Gastrocnemius medialis (tissue), 4 donors: ENCODE results near the gene SDS. TPM values are rescaled to one million over a fixed set of nuclear protein-coding genes. Genes with fewer than 3 reads are reported as not detected.

Experiments used
- ATAC-seq, 2 donors: fragments of 150-250 bp; one replicate each; pipeline ENCODE4 v1.9.1; 2016
- DNase-seq, 2 donors: peaks; one replicate each; pipeline ENCODE4 v3.0.0-alpha.2; 2019
- H3K27ac ChIP-seq, 4 donors: fragments of 200-600 bp; sonication (generic); 1 replicate in 1 of 4; 2 replicates in 3 of 4; pipeline ENCODE4 v1.5.1; 2016 to 2018; ENCODE audit warnings: mild to moderate bottlenecking in 2 of 4, moderate library complexity in 1 of 4
- H3K27me3 ChIP-seq, 3 donors: fragments of 200-600 bp; sonication (generic) in 2 of 3; 1 replicate in 1 of 3; 2 replicates in 2 of 3; pipeline versions ENCODE4 v1.5.1 to v1.6.0; 2016 to 2019; ENCODE audit warnings: mild to moderate bottlenecking in 1 of 3, moderate library complexity in 1 of 3
- H3K36me3 ChIP-seq, 2 donors: fragments of 200-600 bp; sonication (generic) in 1 of 2; one replicate each; pipeline ENCODE4 v1.5.1; 2017 to 2018
- H3K4me1 ChIP-seq, 2 donors: fragments of 200-600 bp; sonication (generic) in 1 of 2; one replicate each; pipeline ENCODE4 v1.5.1; 2016 to 2017; ENCODE audit warnings: mild to moderate bottlenecking in 2 of 2
- H3K4me3 ChIP-seq, 4 donors: fragments of 200-600 bp; sonication (generic) in 3 of 4; 1 replicate in 1 of 4; 2 replicates in 3 of 4; pipeline ENCODE4 v1.5.1; 2016 to 2019; ENCODE audit warnings: mild to moderate bottlenecking in 2 of 4
- H3K9me3 ChIP-seq, 3 donors: fragments of 200-600 bp; sonication (generic) in 2 of 3; 1 replicate in 1 of 3; 2 replicates in 2 of 3; pipeline ENCODE4 v1.5.1; 2016 to 2019
- POLR2A ChIP-seq, 2 donors: fragments of 450-650 bp; IDR thresholded peaks; one replicate each; pipeline ENCODE4 v1.6.1; 2017; ENCODE audit warnings: antibody characterized with exemption in 2 of 2, mild to moderate bottlenecking in 2 of 2, moderate library complexity in 2 of 2
- in situ Hi-C, 4 donors: fragments of 200-750 bp; cut with MboI; loops; one replicate each; pipeline versions ENCODE4 v1.15.0 to v1.8.0; 2017; ENCODE audit warnings: low sequenced_read_pairs in 4 of 4
- intact Hi-C: fragments of 100-400 bp; cut with DNase I; formaldehyde crosslinking; loops from one replicate; pipeline ENCODE4 v1.15.1; 2023; ENCODE audit warnings: low total_unique reads
- total RNA-seq, 4 donors: library from RNA; depleted of rRNA; stranded (reverse); fragments of >200 nt; gene quantifications; one replicate each; pipeline versions ENCODE4 v1.1.0 to v1.2.3, GENCODE V29; 2016
- TF ChIP-seq, protein P1 (sequence below), 5 experiments: fragments of 450-650 bp in 3 of 5; fragments of 200-600 bp in 2 of 5; sonication (generic) in 2 of 5; IDR thresholded peaks in 4 of 5; conservative IDR thresholded peaks in 1 of 5; 1 replicate in 4 of 5; 2 replicates in 1 of 5; pipeline ENCODE4 v1.5.1; 2016 to 2019; ENCODE audit warnings: antibody characterized with exemption in 5 of 5, mild to moderate bottlenecking in 3 of 5, moderate library complexity in 3 of 5

SDS gene
- total RNA-seq, 4 donors from 2014 or later: 0.34 to 2.4 (median 0.86) TPM

DNA sequence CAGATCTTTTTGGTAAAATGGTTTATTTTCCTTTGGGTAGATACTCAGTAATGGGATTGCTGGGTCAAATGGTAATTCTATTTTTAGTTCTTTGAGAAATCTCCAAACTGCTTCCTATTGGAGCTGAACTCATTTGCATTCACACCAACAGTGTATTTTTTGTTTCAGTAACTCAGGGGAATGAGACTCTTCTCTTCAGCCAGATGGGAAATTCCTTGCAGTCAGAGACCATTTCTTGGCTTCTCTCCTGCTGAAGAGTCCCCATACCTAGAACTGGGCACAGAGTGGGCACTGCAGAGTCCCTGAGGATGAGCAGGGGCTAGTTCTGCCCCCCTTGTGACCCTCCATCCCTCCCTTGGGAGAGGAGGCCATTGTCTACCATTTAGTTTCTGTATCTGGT, 29.3 kb upstream of the SDS start:
- DNase-seq (no peak), ATAC-seq (no peak)
- Histone ChIP-seq H3K4me3 (no peak overlapping the region), H3K36me3 (no peaks in the 10 kb centered on the region), H3K9me3 (no peaks in the 10 kb centered on the region), H3K4me1 (no peaks in the 10 kb centered on the region), H3K27me3 (no peaks in the 10 kb centered on the region), H3K27ac (no peak overlapping the region)
- TF ChIP-seq, protein P1, sequence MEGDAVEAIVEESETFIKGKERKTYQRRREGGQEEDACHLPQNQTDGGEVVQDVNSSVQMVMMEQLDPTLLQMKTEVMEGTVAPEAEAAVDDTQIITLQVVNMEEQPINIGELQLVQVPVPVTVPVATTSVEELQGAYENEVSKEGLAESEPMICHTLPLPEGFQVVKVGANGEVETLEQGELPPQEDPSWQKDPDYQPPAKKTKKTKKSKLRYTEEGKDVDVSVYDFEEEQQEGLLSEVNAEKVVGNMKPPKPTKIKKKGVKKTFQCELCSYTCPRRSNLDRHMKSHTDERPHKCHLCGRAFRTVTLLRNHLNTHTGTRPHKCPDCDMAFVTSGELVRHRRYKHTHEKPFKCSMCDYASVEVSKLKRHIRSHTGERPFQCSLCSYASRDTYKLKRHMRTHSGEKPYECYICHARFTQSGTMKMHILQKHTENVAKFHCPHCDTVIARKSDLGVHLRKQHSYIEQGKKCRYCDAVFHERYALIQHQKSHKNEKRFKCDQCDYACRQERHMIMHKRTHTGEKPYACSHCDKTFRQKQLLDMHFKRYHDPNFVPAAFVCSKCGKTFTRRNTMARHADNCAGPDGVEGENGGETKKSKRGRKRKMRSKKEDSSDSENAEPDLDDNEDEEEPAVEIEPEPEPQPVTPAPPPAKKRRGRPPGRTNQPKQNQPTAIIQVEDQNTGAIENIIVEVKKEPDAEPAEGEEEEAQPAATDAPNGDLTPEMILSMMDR (IDR thresholded peaks at IDR 0.05 in 4 of 5, conservative IDR thresholded peaks at IDR 0.05 in 1 of 5): no peak
- no peak for TF ChIP-seq POLR2A (IDR thresholded peaks at IDR 0.05)
- in situ Hi-C loops: loop anchor here in 1 of 4 donors (25.0 kb wide), 1 partner anchor 121 kb away; no protein-coding TSS in a partner anchor
- intact Hi-C loops: no loop called here

DNA sequence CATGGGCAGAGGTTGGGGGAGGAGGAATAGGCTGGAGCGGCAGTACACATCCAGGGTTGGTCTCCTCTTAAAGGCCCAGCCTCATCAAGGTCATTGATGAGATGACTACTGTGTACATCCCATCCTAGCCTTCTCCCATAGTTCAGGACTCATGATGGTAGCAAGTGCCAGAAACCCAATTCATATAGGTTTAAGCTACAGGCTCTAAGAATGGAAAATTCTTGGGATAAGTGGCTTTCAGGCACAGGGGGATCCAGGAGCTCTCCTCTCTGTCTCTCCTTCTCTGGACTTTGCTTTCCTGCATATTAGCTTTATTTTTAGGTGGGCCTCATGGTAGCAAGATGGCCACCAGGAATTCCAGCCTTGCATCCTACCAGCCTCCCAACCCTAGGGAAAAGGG, 24.8 kb upstream of the SDS start:
- H3K9me3 ChIP-seq: no peaks in the 10 kb centered on the region
- H3K27me3 ChIP-seq: no peaks in the 10 kb centered on the region
- intact Hi-C loops (no loop called here), in situ Hi-C loops (loop anchor here in 2 of 4 donors (10.0 to 25.0 kb wide), 2 partner anchors 114 to 116 kb away; no protein-coding TSS in a partner anchor)
- H3K36me3 ChIP-seq: no peaks in the 10 kb centered on the region
- ATAC-seq (no peak), DNase-seq (no peak)
- no peaks in the 10 kb centered on the region for H3K4me1 ChIP-seq
- TF ChIP-seq, protein P1 (IDR thresholded peaks at IDR 0.05 in 4 of 5, conservative IDR thresholded peaks at IDR 0.05 in 1 of 5): no peak
- no peak for TF ChIP-seq POLR2A (IDR thresholded peaks at IDR 0.05)
- H3K4me3 ChIP-seq: no peak overlapping the region
- no peak overlapping the region for H3K27ac ChIP-seq

DNA sequence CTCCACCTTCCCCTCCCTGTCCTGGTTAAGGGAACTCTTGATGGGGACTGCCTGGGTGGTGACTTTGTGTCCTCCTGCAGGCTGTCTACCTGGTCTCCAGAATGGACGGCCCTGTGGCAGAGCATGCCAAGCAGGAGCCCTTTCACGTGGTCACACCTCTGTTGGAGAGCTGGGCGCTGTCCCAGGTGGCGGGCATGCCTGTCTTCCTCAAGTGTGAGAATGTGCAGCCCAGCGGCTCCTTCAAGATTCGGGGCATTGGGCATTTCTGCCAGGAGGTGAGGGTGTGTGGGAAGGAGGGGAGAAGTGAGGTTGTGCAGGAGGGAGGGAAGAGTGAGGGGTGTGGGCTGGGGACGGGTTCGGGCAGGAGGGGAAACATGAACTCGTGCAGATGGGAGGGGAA, 24.2 kb upstream of the SDS start:
- in situ Hi-C loops: loop anchor here in 2 of 4 donors (10.0 to 25.0 kb wide), 2 partner anchors 113 to 116 kb away; no protein-coding TSS in a partner anchor
- TF ChIP-seq POLR2A (IDR thresholded peaks at IDR 0.05): no peak
- TF ChIP-seq, protein P1 (IDR thresholded peaks at IDR 0.05 in 4 of 5, conservative IDR thresholded peaks at IDR 0.05 in 1 of 5): no peak
- intact Hi-C loops: no loop called here
- ATAC-seq: no peak
- no peak for DNase-seq
- H3K9me3 ChIP-seq: no peaks in the 10 kb centered on the region
- H3K27me3 ChIP-seq: no peaks in the 10 kb centered on the region
- H3K4me1 ChIP-seq: no peaks in the 10 kb centered on the region
- no peaks in the 10 kb centered on the region for H3K36me3 ChIP-seq
- no peak overlapping the region for H3K4me3 ChIP-seq
- no peak overlapping the region for H3K27ac ChIP-seq

DNA sequence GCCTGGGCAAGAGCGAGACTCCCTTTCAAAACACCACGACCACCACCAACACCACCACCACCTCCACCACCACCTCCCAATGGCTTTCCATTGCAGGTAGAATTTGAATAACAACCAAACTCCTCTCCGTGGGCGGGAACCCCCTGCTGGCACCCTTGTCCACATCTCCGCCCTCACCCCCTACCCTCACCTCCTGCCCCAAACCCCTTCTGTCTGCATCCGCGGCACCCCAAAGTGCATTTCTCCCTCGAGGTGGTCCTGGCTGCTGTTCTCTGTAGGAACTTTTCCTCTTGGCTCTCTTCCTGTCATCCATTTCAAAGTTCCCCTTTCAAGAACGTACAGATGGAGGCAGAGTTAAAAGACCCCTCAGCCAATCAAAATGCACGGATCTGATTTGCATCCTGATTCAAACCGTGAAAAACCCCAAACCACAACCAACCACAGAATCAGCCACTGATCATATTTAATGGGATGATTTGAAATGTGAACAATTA, 22.3 kb upstream of the SDS start:
- in situ Hi-C loops: loop anchor here in 2 of 4 donors (10.0 to 25.0 kb wide), 2 partner anchors 111 to 114 kb away; no protein-coding TSS in a partner anchor
- Histone ChIP-seq H3K27ac (no peak overlapping the region), H3K4me1 (peaks cover 0 to 8% of the 10 kb centered on the region in 2 donors), H3K27me3 (no peaks in the 10 kb centered on the region), H3K36me3 (no peaks in the 10 kb centered on the region), H3K9me3 (no peaks in the 10 kb centered on the region), H3K4me3 (no peak overlapping the region)
- intact Hi-C loops: loop anchor here (1.0 to 2.0 kb wide), 2 partner anchors 114 to 229 kb away; no protein-coding TSS in a partner anchor
- TF ChIP-seq, protein P1 (IDR thresholded peaks at IDR 0.05 in 4 of 5, conservative IDR thresholded peaks at IDR 0.05 in 1 of 5): no peak
- no peak for TF ChIP-seq POLR2A (IDR thresholded peaks at IDR 0.05)
- no peak for DNase-seq
- no peak for ATAC-seq
